Left lung (tissue), 10 donors: ENCODE data around the gene ACBD6. TPM values are rescaled to one million over a fixed set of nuclear protein-coding genes. Genes with fewer than 3 reads are reported as not detected.

Experiments
- ATAC-seq: fragments of 200-7000 bp; cut with Tn5 transposase; one replicate; pipeline ENCODE4 v1.9.1; 2020; ENCODE audit warnings: moderate library complexity
- DNase-seq, 4 donors: peaks; one replicate each; pipeline ENCODE4 v3.0.0-alpha.2; 2013 to 2020
- H3K27ac ChIP-seq, 2 donors: fragments of 200-600 bp; sonication (generic) in 1 of 2; one replicate each; pipeline versions ENCODE4 v1.5.0 to v1.8.0; 2020 to 2021
- H3K27me3 ChIP-seq, 2 donors: fragments of 200-600 bp; sonication (generic) in 1 of 2; one replicate each; pipeline versions ENCODE4 v1.5.0 to v1.8.0; 2020 to 2021
- H3K36me3 ChIP-seq, 2 donors: fragments of 200-600 bp; sonication (generic) in 1 of 2; one replicate each; pipeline versions ENCODE4 v1.5.0 to v1.8.0; 2020 to 2021
- H3K4me1 ChIP-seq, 2 donors: fragments of 200-600 bp; one replicate each; pipeline ENCODE4 v1.8.0; 2021
- H3K4me3 ChIP-seq, 2 donors: fragments of 200-600 bp; sonication (generic) in 1 of 2; one replicate each; pipeline versions ENCODE4 v1.5.0 to v1.8.0; 2020 to 2021; ENCODE audit warnings: mild to moderate bottlenecking in 1 of 2
- H3K9me3 ChIP-seq, 2 donors: fragments of 200-600 bp; sonication (generic) in 1 of 2; one replicate each; pipeline versions ENCODE4 v1.5.0 to v1.8.0; 2020 to 2021
- CTCF ChIP-seq, 2 donors: fragments of 200-600 bp; sonication (generic) in 1 of 2; IDR thresholded peaks; one replicate each; pipeline versions ENCODE4 v1.5.0 to v1.8.0; 2021; ENCODE audit warnings: antibody characterized with exemption in 2 of 2
- intact Hi-C, 2 donors: fragments of 100-400 bp; cut with DNase I; formaldehyde crosslinking; loops; one replicate each; pipeline versions ENCODE4 v1.11.2 to v1.14.2; 2022
- polyA plus RNA-seq, 6 donors: library from polyadenylated mRNA; unstranded; fragments of 120-200 nt; gene quantifications; one replicate each; pipeline ENCODE4 v1.2.1, GENCODE V29; 2013; ENCODE audit not compliant: insufficient read length in 6 of 6
- total RNA-seq, 2 donors: library from RNA; stranded (reverse); fragmentation: NEBNext Ultra II Directional; extraction: Animal tissue kit (Norgen Biotek cat#: 25700); gene quantifications; one replicate each; pipeline ENCODE4 v1.2.1, GENCODE V29; 2021
- donor health status: DM: no; HTN: yes; CAD: no.
- donor health status: DM: no; HTN: no; CAD: no.

Gene ACBD6
- total and polyA plus RNA-seq, 8 donors = 26.5 to 81.9 (median 78.9) TPM

DNA sequence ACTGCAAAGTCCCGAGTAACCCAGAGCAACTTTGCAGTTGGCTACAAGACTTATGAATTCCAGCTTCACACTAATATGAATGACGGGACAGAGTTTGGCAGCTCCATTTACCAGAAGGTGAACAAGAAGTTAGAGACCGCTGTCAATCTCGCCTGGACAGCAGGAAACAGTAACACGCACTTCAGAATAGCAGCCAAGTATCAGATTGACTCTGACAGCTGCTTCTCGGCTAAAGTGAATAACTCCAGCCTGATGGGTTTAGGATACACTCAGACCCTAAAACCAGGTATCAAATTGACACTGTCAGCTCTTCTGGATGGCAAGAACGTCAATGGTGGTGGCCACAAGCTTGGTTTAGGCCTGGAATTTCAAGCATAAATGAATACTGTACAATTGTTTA lies 66.8 kb downstream of the ACBD6 start:
- Histone ChIP-seq H3K27me3 (no peaks in the 10 kb centered on the region), H3K36me3 (no peaks in the 10 kb centered on the region), H3K27ac (no peak overlapping the region), H3K4me3 (no peak overlapping the region), H3K4me1 (no peaks in the 10 kb centered on the region), H3K9me3 (no peaks in the 10 kb centered on the region)
- ATAC-seq (no peak), DNase-seq (no peak)
- no peak for TF ChIP-seq CTCF (IDR thresholded peaks at IDR 0.05)
- intact Hi-C loops = no loop called here

GRCh38 chr1:180433873-180434272 lies 68.5 kb downstream of the ACBD6 start:
- H3K27ac ChIP-seq = no peak overlapping the region
- DNase-seq (no peak), ATAC-seq (no peak)
- intact Hi-C loops = no loop called here
- TF ChIP-seq CTCF (IDR thresholded peaks at IDR 0.05) = no peak
- H3K27me3 ChIP-seq = no peaks in the 10 kb centered on the region
- no peaks in the 10 kb centered on the region for H3K9me3 ChIP-seq
- no peak overlapping the region for H3K4me3 ChIP-seq
- no peaks in the 10 kb centered on the region for H3K36me3 ChIP-seq
- no peaks in the 10 kb centered on the region for H3K4me1 ChIP-seq

DNA sequence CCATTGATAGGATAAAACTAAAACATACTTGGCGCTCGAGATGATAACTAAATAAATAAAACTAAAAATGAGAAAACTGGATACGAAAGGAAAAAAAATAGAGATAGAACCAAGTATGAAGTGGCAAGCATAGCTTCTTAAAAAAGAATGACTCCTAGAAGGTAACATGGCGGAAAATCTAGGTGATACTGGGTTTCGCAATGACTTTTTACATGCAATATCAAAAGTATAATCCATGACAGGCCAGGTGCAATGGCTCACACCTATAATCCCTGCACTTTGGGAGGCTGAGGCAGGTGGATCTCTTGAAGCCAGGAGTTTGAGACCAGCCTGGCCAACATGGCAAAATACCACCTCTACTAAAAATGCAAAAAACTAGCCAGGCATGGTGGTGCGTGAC lies 70.7 kb downstream of the ACBD6 start:
- TF ChIP-seq CTCF (IDR thresholded peaks at IDR 0.05) = no peak
- Histone ChIP-seq H3K4me1 (peaks cover 0 to 4% of the 10 kb centered on the region in 2 donors), H3K4me3 (no peak overlapping the region), H3K27ac (no peak overlapping the region), H3K36me3 (no peaks in the 10 kb centered on the region), H3K9me3 (no peaks in the 10 kb centered on the region), H3K27me3 (no peaks in the 10 kb centered on the region)
- intact Hi-C loops = no loop called here
- DNase-seq (no peak), ATAC-seq (no peak)

DNA sequence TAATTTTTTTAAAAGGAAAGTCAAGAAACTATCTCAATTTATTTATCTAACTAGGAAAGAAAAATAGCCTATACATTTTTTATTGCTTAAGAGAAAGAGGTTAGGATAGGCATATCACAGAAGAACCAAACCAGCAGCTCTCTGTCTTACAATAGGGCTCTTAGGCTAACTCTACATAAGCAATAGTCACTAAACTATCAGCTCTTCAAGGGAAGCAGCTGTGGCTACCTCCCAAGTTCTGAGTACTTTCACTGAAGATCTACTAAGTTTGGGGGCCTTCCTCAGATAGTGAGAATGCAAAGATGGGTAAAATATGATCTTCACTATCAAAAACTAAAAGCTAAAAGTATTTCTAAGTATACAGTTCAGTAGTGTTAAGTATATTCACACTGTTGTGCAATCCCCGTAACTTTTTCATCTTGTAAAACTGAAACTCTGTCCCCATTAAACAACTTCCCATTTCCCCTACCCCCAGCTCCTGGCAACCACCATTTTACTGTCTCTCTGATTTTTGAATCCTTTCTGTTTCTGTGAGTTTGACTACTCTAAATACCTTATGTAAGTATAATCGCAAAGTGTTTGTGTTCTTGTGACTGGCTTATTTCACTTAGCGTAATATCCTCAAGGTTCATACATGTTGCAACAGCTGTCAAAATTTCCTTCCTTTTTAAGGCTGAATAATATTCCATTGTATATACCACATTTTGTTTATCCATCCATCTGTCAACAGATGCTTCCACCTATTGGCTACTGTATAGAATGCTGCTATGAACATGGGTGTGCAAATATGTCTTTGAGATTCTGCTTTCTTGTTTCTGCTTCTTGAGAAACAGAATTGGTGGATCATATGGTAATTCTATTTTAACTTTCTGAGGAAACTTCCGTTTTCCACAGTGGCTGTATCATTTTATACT lies 73.3 kb downstream of the ACBD6 start:
- Histone ChIP-seq H3K36me3 (no peaks in the 10 kb centered on the region), H3K27ac (peak overlapping the region in 1 of 2 donors; percentile 86), H3K4me3 (no peak overlapping the region), H3K27me3 (no peaks in the 10 kb centered on the region), H3K4me1 (peaks cover 0 to 4% of the 10 kb centered on the region in 2 donors), H3K9me3 (no peaks in the 10 kb centered on the region)
- no peak for TF ChIP-seq CTCF (IDR thresholded peaks at IDR 0.05)
- intact Hi-C loops = no loop called here
- no peak for ATAC-seq
- DNase-seq = no peak

DNA sequence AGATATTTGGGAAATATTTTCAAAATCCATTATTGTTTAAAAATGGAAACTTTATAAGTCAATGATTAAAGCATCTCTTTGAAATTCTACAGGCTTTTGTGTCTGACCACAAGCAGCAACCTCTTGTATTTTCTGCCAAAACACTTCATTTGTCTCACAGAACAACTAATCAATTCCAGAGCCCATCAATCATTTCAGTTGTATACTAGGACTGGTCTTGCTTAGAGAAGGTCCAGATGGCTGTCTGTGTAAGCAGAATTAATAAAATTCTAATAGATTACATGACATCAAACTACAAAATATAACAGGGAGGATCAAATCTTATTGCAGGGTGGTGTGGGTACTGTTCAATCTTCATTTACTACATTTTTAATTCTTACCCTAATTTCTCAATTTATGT lies 76.4 kb downstream of the ACBD6 start:
- DNase-seq (peak in 1 of 4 donors; percentile 12), ATAC-seq (no peak)
- no peaks in the 10 kb centered on the region for H3K36me3 ChIP-seq
- no peak overlapping the region for H3K4me3 ChIP-seq
- no peak for TF ChIP-seq CTCF (IDR thresholded peaks at IDR 0.05)
- no peaks in the 10 kb centered on the region for H3K9me3 ChIP-seq
- H3K27me3 ChIP-seq = no peaks in the 10 kb centered on the region
- H3K4me1 ChIP-seq = peaks cover 0 to 4% of the 10 kb centered on the region in 2 donors
- intact Hi-C loops = no loop called here
- no peak overlapping the region for H3K27ac ChIP-seq
